ENCODE results near the gene TPPP3.

- no peak for TF ChIP-seq POLR2AphosphoS5 (IDR thresholded peaks at IDR 0.05)
- TF ChIP-seq CTCF (IDR thresholded peaks at IDR 0.05), result no peak
These were observed 2.3 kb upstream of the TPPP3 start for GRCh38 chr16:67395458-67396158.
